Measurements from ENCODE around the gene FZD10.

The FZD10 gene

GRCh38 chr12:130139567-130140421, 22.5 kb upstream of the FZD10 start:
- H3K4me3 ChIP-seq (ENCODE audit: low read depth, low read length): no peak overlapping the region
- no peak for TF ChIP-seq CTCF (IDR thresholded peaks at IDR 0.05; ENCODE audit: low read depth, low read length)
- no peak for DNase-seq
- H3K9me3 ChIP-seq: no peaks in the 10 kb centered on the region
- H3K4me1 ChIP-seq: no peaks in the 10 kb centered on the region
- H3K27me3 ChIP-seq: peaks cover 30% of the 10 kb centered on the region
- no peaks in the 10 kb centered on the region for H3K36me3 ChIP-seq

GRCh38 chr12:130141105-130141504, 21.2 kb upstream of the FZD10 start:
- Histone ChIP-seq H3K4me1 (no peaks in the 10 kb centered on the region), H3K4me3 (ENCODE audit: low read depth, low read length) (no peak overlapping the region), H3K9me3 (no peaks in the 10 kb centered on the region), H3K36me3 (no peaks in the 10 kb centered on the region), H3K27me3 (peaks cover 34% of the 10 kb centered on the region)
- no peak for DNase-seq
- TF ChIP-seq CTCF (IDR thresholded peaks at IDR 0.05; ENCODE audit: low read depth, low read length): no peak

GRCh38 chr12:130141901-130142683, 20.2 kb upstream of the FZD10 start:
- Histone ChIP-seq H3K36me3 (no peaks in the 10 kb centered on the region), H3K4me1 (no peaks in the 10 kb centered on the region), H3K4me3 (ENCODE audit: low read depth, low read length) (no peak overlapping the region), H3K9me3 (no peaks in the 10 kb centered on the region), H3K27me3 (peaks cover 28% of the 10 kb centered on the region)
- no peak for DNase-seq
- TF ChIP-seq CTCF (IDR thresholded peaks at IDR 0.05; ENCODE audit: low read depth, low read length): no peak

GRCh38 chr12:130142736-130143135, 19.5 kb upstream of the FZD10 start:
- no peak for DNase-seq
- Histone ChIP-seq H3K4me3 (ENCODE audit: low read depth, low read length) (no peak overlapping the region), H3K27me3 (peaks cover 22% of the 10 kb centered on the region), H3K9me3 (no peaks in the 10 kb centered on the region), H3K4me1 (no peaks in the 10 kb centered on the region), H3K36me3 (no peaks in the 10 kb centered on the region)
- no peak for TF ChIP-seq CTCF (IDR thresholded peaks at IDR 0.05; ENCODE audit: low read depth, low read length)

GRCh38 chr12:130143136-130143535, 19.1 kb upstream of the FZD10 start:
- H3K27me3 ChIP-seq: peaks cover 19% of the 10 kb centered on the region
- no peaks in the 10 kb centered on the region for H3K36me3 ChIP-seq
- TF ChIP-seq CTCF (IDR thresholded peaks at IDR 0.05; ENCODE audit: low read depth, low read length): no peak
- H3K4me1 ChIP-seq: no peaks in the 10 kb centered on the region
- DNase-seq: no peak
- H3K4me3 ChIP-seq (ENCODE audit: low read depth, low read length): no peak overlapping the region
- H3K9me3 ChIP-seq: no peaks in the 10 kb centered on the region

- Histone ChIP-seq H3K36me3 (no peaks in the 10 kb centered on the region), H3K9me3 (no peaks in the 10 kb centered on the region), H3K27me3 (peaks cover 12% of the 10 kb centered on the region), H3K4me3 (ENCODE audit: low read depth, low read length) (no peak overlapping the region), H3K4me1 (no peaks in the 10 kb centered on the region)
- no peak for DNase-seq
- TF ChIP-seq CTCF (IDR thresholded peaks at IDR 0.05; ENCODE audit: low read depth, low read length): no peak
Observed at GRCh38 chr12:130144256-130144655, 18.0 kb upstream of the FZD10 start.
